HG02885 (cell line): ENCODE data around the gene GBF1.
"Not testable (repeated sequence)": the region's sequence is repeated elsewhere in the genome, so short reads cannot be mapped to it uniquely, and the experiment has no call there.

Experiments
- ATAC-seq: cut with Tn5 transposase; IDR thresholded peaks from one replicate; pipeline ENCODE4 v1.9.1; 2021; ENCODE audit warnings: mild to moderate bottlenecking; ENCODE audit not compliant: unreplicated experiment, poor library complexity

GBF1 gene

GRCh38 chr10:102231357-102232318, 13.7 kb upstream of the GBF1 start:
- ATAC-seq = peak; percentile 40

GRCh38 chr10:102233997-102234396, 11.3 kb upstream of the GBF1 start:
- no peak for ATAC-seq

- no peak for ATAC-seq
Measured at GRCh38 chr10:102234888-102235597, 10.3 kb upstream of the GBF1 start.

- no peak for ATAC-seq
Measured at GRCh38 chr10:102235598-102235920, 9.8 kb upstream of the GBF1 start.

GRCh38 chr10:102236006-102236405, 9.3 kb upstream of the GBF1 start:
- ATAC-seq = no peak

- no peak for ATAC-seq
Measured at GRCh38 chr10:102237711-102238252, 7.5 kb upstream of the GBF1 start.

GRCh38 chr10:102240467-102241031, 4.8 kb upstream of the GBF1 start:
- ATAC-seq = no peak

GRCh38 chr10:102241032-102241443, 4.3 kb upstream of the GBF1 start:
- no peak for ATAC-seq

- ATAC-seq = peak; percentile 38
Measured at GRCh38 chr10:102241444-102242117, 3.8 kb upstream of the GBF1 start, which contains the start of gene PITX3. Gene PITX3, minus strand, starts transcription at chr10:102241512. Its CDS starts 9,432 bp downstream, at chr10:102232080.

GRCh38 chr10:102242118-102242485, 3.2 kb upstream of the GBF1 start:
- no peak for ATAC-seq

- no peak for ATAC-seq
Measured at GRCh38 chr10:102243309-102243708, 2.0 kb upstream of the GBF1 start.

GRCh38 chr10:102245932-102246251, 560 bp downstream of the GBF1 start:
- ATAC-seq = no peak

- no peak for ATAC-seq
Measured at GRCh38 chr10:102246261-102246660, 929 bp downstream of the GBF1 start.

GRCh38 chr10:102247734-102248133, 2.4 kb downstream of the GBF1 start:
- ATAC-seq = no peak

GRCh38 chr10:102252508-102252907, 7.2 kb downstream of the GBF1 start:
- not testable (repeated sequence) for ATAC-seq

GRCh38 chr10:102254426-102254825, 9.1 kb downstream of the GBF1 start:
- ATAC-seq = no peak

GRCh38 chr10:102255404-102255803, 10.1 kb downstream of the GBF1 start:
- no peak for ATAC-seq

GRCh38 chr10:102261196-102261595, 15.9 kb downstream of the GBF1 start:
- no peak for ATAC-seq

- no peak for ATAC-seq
Measured at GRCh38 chr10:102261842-102262241, 16.5 kb downstream of the GBF1 start.

- ATAC-seq = no peak
Measured at GRCh38 chr10:102262744-102263370, 17.5 kb downstream of the GBF1 start.
